Activated gamma-delta T cell treated with Interleukin-2 at 50 U/mL for 16 hours (primary cell): ENCODE measurements around the gene PLPPR1.
"Not testable (repeated sequence)": the region's sequence is repeated elsewhere in the genome, so short reads cannot be mapped to it uniquely, and the experiment has no call there.

Source experiments
- DNase-seq: peaks from one replicate; pipeline ENCODE4 v3.0.0-alpha.2; 2020

Gene PLPPR1

GRCh38 chr9:101311191-101311590, 282.7 kb downstream of the PLPPR1 start:
- no peak for DNase-seq

GRCh38 chr9:101311758-101312420, 283.4 kb downstream of the PLPPR1 start:
- DNase-seq, result no peak

DNA sequence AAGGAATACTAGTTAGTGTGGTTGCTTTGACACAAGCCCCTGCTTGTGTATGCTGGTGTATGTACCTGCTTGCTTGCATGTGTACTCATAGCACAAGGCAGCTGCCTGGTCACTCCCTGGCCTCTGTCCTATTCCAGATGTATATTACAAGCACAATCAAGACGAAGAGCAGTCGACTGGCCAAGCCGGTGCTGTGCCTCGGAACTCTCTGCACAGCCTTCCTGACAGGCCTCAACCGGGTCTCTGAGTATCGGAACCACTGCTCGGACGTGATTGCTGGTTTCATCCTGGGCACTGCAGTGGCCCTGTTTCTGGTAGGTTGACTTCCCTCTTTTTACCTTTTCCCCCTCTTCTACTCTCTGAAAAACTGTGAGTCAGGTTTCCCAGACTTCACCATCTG, 284.1 kb downstream of the PLPPR1 start:
- DNase-seq, result no peak

DNA sequence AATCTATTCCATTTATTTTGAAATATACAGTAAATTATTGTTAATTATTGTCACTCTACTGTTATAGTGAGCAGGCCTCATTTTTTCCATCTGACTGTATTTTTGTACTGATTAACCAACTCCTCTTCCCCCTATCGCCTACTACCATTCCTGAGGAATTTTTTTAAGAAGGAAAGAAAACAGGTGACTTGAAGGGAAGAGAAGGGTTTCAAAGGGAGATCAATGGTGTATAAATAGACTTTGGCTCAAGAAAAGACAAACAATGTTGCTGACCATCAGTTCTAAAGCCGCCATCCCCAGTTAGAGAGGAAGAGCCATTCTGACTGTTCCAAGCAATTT, 286.6 kb downstream of the PLPPR1 start:
- no peak for DNase-seq

- DNase-seq, result no peak
Measured at GRCh38 chr9:101317735-101318134, 289.2 kb downstream of the PLPPR1 start.

DNA sequence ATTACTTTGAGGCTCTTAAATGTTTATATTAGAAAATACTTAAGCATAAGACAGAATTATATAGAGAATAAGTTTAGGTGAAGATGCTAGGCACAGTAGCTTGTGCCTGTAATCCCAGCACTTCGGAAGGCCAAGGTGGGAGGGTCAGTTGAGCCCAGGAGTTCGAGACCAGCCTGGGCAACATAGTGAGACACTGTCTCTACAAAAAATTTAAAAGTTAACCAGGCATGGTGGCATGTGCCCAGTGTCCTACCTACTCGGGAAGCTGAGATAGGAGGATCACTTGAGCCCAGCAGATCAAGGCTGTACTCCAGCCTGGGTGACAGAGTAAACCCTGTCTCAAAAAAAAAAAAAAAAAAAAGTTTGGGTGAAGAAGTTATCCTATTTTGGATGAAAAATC, 294.6 kb downstream of the PLPPR1 start:
- DNase-seq, result no peak

- no peak for DNase-seq
Measured at GRCh38 chr9:101324245-101324804, 295.8 kb downstream of the PLPPR1 start.

DNA sequence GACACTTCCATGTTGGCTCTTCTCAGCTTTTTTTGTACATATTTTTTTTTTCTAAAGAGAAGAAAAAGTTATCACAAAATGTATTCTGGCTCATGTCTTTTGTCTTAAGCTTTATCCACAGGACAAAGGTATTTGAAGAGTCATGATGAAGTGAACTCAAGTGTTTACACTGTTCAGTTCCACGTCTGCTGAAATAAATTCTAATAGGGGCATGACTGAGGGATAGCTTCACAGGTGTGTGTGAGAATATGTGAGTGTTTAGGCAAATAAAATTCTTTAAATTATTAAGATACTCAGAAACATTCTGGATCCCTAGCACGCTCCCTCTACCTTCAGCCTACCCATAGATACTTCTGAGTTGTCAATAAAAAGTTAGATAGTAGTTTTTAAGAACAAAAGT, 296.5 kb downstream of the PLPPR1 start:
- DNase-seq, result no peak

- DNase-seq, result no peak
Measured at GRCh38 chr9:101326035-101326434, 297.5 kb downstream of the PLPPR1 start.

- no peak for DNase-seq
Measured at GRCh38 chr9:101326501-101326900, 298.0 kb downstream of the PLPPR1 start.

DNA sequence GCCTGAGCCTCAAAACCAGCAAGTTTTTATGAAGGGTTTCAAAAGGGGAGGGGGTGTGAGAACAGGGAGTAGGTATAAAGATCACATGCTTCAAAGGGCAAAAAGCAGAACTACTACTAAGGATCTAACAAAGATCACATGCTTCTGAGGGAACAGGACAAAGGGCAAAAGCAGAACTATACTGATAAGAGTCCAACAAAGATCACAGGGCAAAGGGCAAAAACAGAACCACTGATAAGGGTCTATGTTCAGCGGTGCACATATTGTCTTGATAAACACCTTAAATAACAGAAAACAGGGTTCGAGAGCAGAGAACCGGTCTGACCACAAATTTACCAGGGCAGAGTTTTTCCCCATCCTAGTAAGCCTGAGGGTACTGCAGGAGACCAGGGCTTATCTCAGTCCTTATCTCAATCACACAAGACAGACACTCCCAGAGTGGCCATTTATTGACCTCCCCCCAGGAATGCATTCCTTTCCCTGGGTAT, 298.9 kb downstream of the PLPPR1 start:
- not testable (repeated sequence) for DNase-seq

DNA sequence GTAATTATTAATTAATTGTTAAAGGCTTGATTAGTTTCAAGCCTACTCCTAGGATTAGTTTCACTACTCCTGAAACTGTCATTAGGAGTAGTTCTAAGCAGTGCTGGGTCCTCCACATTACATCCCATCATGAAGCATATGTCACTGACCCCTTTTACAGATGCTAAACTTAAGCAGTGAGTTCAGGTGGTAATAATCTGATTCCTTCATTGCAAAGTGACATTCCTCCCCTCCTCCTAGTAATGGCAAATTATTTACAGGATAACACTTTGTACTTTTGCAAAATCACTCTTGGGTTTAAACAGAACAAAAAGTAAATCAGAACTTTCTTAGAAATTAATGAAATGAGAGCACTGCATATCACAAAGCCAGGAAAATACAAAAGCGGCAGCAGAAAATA, 303.8 kb downstream of the PLPPR1 start:
- DNase-seq, result no peak

DNA sequence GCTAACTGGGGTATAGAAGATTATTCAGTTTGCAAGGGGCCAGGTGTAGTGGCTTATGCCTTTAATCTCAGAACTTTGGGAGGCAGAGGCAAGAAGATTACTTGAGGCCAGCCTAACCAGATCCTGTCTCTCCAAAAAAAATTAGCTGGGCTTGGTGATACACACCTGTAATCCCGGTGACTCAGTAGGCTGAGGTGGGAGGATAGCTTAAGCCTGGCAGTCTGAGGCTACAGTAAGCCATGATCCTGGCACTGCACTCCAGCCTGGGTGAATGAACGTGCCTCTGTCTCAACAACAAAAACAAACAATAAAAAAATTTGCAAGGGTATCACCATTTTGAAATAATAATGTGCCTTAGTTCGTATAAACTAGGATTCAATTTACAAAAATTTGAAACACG, 305.0 kb downstream of the PLPPR1 start:
- no peak for DNase-seq

- DNase-seq, result no peak
Measured at GRCh38 chr9:101333926-101334702, 305.6 kb downstream of the PLPPR1 start.

- DNase-seq, result no peak
Measured at GRCh38 chr9:101336091-101336490, 307.6 kb downstream of the PLPPR1 start.

- no peak for DNase-seq
Measured at GRCh38 chr9:101337237-101337636, 308.7 kb downstream of the PLPPR1 start.

GRCh38 chr9:101341958-101342357, 313.4 kb downstream of the PLPPR1 start:
- DNase-seq, result no peak

DNA sequence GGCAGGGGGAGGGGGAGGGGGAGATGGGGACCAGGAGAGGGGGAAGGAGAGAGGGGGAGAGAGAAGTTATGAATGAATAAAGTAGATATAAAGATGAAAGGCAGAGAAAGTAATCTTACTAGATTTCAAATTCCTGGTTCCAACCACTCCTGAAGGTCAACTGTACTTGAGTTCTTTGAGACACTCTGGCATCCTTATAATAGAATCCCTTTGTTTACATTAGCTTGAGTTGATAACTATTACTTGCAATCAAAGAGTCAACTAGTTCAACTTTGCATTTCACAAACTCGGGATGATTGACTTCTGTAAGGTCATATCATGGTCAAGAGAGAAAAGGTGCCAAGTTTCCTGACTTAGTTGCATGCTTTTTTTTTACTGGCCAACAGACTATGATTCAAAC, 314.1 kb downstream of the PLPPR1 start:
- no peak for DNase-seq

- DNase-seq, result no peak
Measured at GRCh38 chr9:101350285-101350684, 321.8 kb downstream of the PLPPR1 start.

- DNase-seq, result no peak
Measured at GRCh38 chr9:101352892-101353463, 324.5 kb downstream of the PLPPR1 start.

- no peak for DNase-seq
Measured at GRCh38 chr9:101353683-101354082, 325.2 kb downstream of the PLPPR1 start.

- DNase-seq, result no peak
Measured at GRCh38 chr9:101354143-101354764, 325.7 kb downstream of the PLPPR1 start.
